Trophoblast cell (in vitro differentiated cells and primary cell): ENCODE measurements around the gene STON2.
A peak's percentile ranks its signal among the peaks of the same experiment; 100 is the strongest.

Experiments
- DNase-seq, 2 donors: peaks; one replicate each; pipeline ENCODE4 v3.0.0-alpha.2; 2016
- H2AFZ ChIP-seq: 2 replicates; pipeline ENCODE4 v1.6.1; 2013; ENCODE audit warnings: low read length, moderate library complexity, mild to moderate bottlenecking; ENCODE audit not compliant: insufficient read depth, poor library complexity
- H2AK5ac ChIP-seq: 2 replicates; pipeline ENCODE4 v1.6.1; 2013; ENCODE audit warnings: mild to moderate bottlenecking, low read length
- H2BK120ac ChIP-seq: 2 replicates; pipeline ENCODE4 v1.6.1; 2013; ENCODE audit warnings: low read length, mild to moderate bottlenecking, moderate library complexity; ENCODE audit not compliant: insufficient read depth, poor library complexity
- H2BK12ac ChIP-seq: 2 replicates; pipeline ENCODE4 v1.6.1; 2013; ENCODE audit warnings: mild to moderate bottlenecking, low read length, moderate library complexity
- H2BK5ac ChIP-seq: 2 replicates; pipeline ENCODE4 v1.6.1; 2013; ENCODE audit warnings: low read length, low read depth, moderate library complexity, mild to moderate bottlenecking; ENCODE audit not compliant: poor library complexity
- H3K14ac ChIP-seq: 2 replicates; pipeline ENCODE4 v1.6.1; 2013; ENCODE audit warnings: mild to moderate bottlenecking, low read length
- H3K18ac ChIP-seq: 2 replicates; pipeline ENCODE4 v1.6.1; 2013; ENCODE audit warnings: mild to moderate bottlenecking, low read length
- H3K23ac ChIP-seq: 2 replicates; pipeline ENCODE4 v1.6.1; 2013; ENCODE audit warnings: low read length
- H3K27ac ChIP-seq: 2 replicates; pipeline ENCODE4 v1.5.1; 2013; ENCODE audit warnings: low read depth, mild to moderate bottlenecking, inconsistent platforms, low read length, moderate library complexity
- H3K27me3 ChIP-seq: 2 replicates; pipeline ENCODE4 v1.6.1; 2013; ENCODE audit warnings: inconsistent platforms, mild to moderate bottlenecking, low read length, moderate library complexity; ENCODE audit not compliant: insufficient read depth
- H3K36me3 ChIP-seq, 2 experiments: 1 replicate in 1 of 2; 2 replicates in 1 of 2; pipeline ENCODE4 v1.6.1; 2013; ENCODE audit warnings: low read length in 2 of 2, mild to moderate bottlenecking in 2 of 2, moderate library complexity in 1 of 2; ENCODE audit not compliant: insufficient read depth in 2 of 2, control insufficient read depth in 1 of 2
- H3K4ac ChIP-seq: 2 replicates; pipeline ENCODE4 v1.6.1; 2013; ENCODE audit warnings: low read depth, mild to moderate bottlenecking, low read length, moderate library complexity
- H3K4me1 ChIP-seq, 2 experiments: 1 replicate in 1 of 2; 2 replicates in 1 of 2; pipeline ENCODE4 v1.6.1; 2013; ENCODE audit warnings: low read length in 2 of 2, mild to moderate bottlenecking in 2 of 2, moderate library complexity in 1 of 2; ENCODE audit not compliant: insufficient read depth in 2 of 2, control insufficient read depth in 1 of 2
- H3K4me2 ChIP-seq: 2 replicates; pipeline ENCODE4 v1.6.1; 2013; ENCODE audit warnings: inconsistent platforms, mild to moderate bottlenecking, low read length, moderate library complexity
- H3K4me3 ChIP-seq: 2 replicates; pipeline ENCODE4 v1.5.1; 2013; ENCODE audit warnings: mild to moderate bottlenecking, low read depth, low read length, inconsistent platforms
- H3K79me1 ChIP-seq: one replicate; pipeline ENCODE4 v1.6.1; 2013; ENCODE audit warnings: low read length
- H3K79me2 ChIP-seq: 2 replicates; pipeline ENCODE4 v1.6.1; 2013; ENCODE audit warnings: low read length, mild to moderate bottlenecking; ENCODE audit not compliant: control insufficient read depth, insufficient read depth, poor library complexity
- H3K9ac ChIP-seq: 2 replicates; pipeline ENCODE4 v1.6.1; 2013; ENCODE audit warnings: mild to moderate bottlenecking, low read length
- H3K9me3 ChIP-seq: 2 replicates; pipeline ENCODE4 v1.6.1; 2013; ENCODE audit warnings: low read depth, mild to moderate bottlenecking, control low read depth, inconsistent platforms, low read length; ENCODE audit not compliant: insufficient read depth
- H4K12ac ChIP-seq: 2 replicates; pipeline ENCODE4 v1.6.1; 2013; ENCODE audit warnings: low read depth, mild to moderate bottlenecking, low read length, moderate library complexity
- H4K8ac ChIP-seq: 2 replicates; pipeline ENCODE4 v1.6.1; 2013; ENCODE audit warnings: low read depth, mild to moderate bottlenecking, low read length, moderate library complexity
- H4K91ac ChIP-seq: one replicate; pipeline ENCODE4 v1.6.1; 2013; ENCODE audit warnings: low read depth, mild to moderate bottlenecking, low read length, moderate library complexity
- WGBS: extraction: QIAGEN DNeasy Blood & Tissue Kit; methylation state at CpG from one replicate; pipeline ENCODE4 v1.1.7; 2013; ENCODE audit warnings: missing lambda C conversion rate; ENCODE audit not compliant: insufficient read length, insufficient coverage; ENCODE audit errors: extremely low coverage; 5-methylcytosine and 5-hydroxymethylcytosine counted together

Gene STON2

GRCh38 chr14:81295958-81296923 is 103.9 kb downstream of the STON2 start:
- no peaks in the 10 kb centered on the region for H3K36me3 ChIP-seq
- H3K23ac ChIP-seq: no peak overlapping the region
- WGBS: no CpG with 5 or more reads among the region's 4 CpGs

GRCh38 chr14:81289516-81289915 is 110.6 kb downstream of the STON2 start:
- peaks cover 2% of the 10 kb centered on the region for H3K9me3 ChIP-seq
- H3K18ac ChIP-seq: no peak overlapping the region
- H4K8ac ChIP-seq: no peak overlapping the region
- no peak overlapping the region for H3K23ac ChIP-seq
- no peak overlapping the region for H2BK120ac ChIP-seq
- no peak overlapping the region for H3K14ac ChIP-seq
- no peaks in the 10 kb centered on the region for H3K27me3 ChIP-seq
- DNase-seq: no peak
- H3K4me3 ChIP-seq: no peak overlapping the region
- no peak overlapping the region for H3K4me2 ChIP-seq
- no peak overlapping the region for H2AK5ac ChIP-seq
- no peak overlapping the region for H4K12ac ChIP-seq
- no peak overlapping the region for H2BK12ac ChIP-seq
- H3K79me2 ChIP-seq: no peaks in the 10 kb centered on the region
- no peak overlapping the region for H4K91ac ChIP-seq
- no peak overlapping the region for H3K4ac ChIP-seq
- no peaks in the 10 kb centered on the region for H3K36me3 ChIP-seq
- no peak overlapping the region for H3K27ac ChIP-seq
- H2BK5ac ChIP-seq: no peak overlapping the region
- no peak overlapping the region for H2AFZ ChIP-seq
- H3K9ac ChIP-seq: no peak overlapping the region
- H3K79me1 ChIP-seq: no peaks in the 10 kb centered on the region
- no peaks in the 10 kb centered on the region for H3K4me1 ChIP-seq
- no CpG with 5 or more reads among the region's 6 CpGs for WGBS

More at GRCh38 chr14:81295958-81296923, 103.9 kb downstream of the STON2 start:
- Histone ChIP-seq H4K12ac (no peak overlapping the region), H3K9ac (no peak overlapping the region), H2AK5ac (no peak overlapping the region), H2AFZ (no peak overlapping the region), H4K8ac (no peak overlapping the region), H3K18ac (no peak overlapping the region), H3K79me2 (peaks cover 2% of the 10 kb centered on the region), H3K4me2 (no peak overlapping the region), H3K27ac (no peak overlapping the region), H2BK12ac (no peak overlapping the region), H3K4me1 (peaks cover 0 to 6% of the 10 kb centered on the region in 2 experiments), H3K27me3 (no peaks in the 10 kb centered on the region), H2BK120ac (no peak overlapping the region), H3K4me3 (no peak overlapping the region), H3K9me3 (no peaks in the 10 kb centered on the region), H3K4ac (no peak overlapping the region), H4K91ac (no peak overlapping the region), H2BK5ac (no peak overlapping the region), H3K79me1 (no peaks in the 10 kb centered on the region), H3K14ac (no peak overlapping the region)
- DNase-seq: no peak

- Histone ChIP-seq H3K36me3 (no peaks in the 10 kb centered on the region), H2AFZ (no peak overlapping the region), H3K9me3 (peaks cover 2% of the 10 kb centered on the region), H3K4me1 (no peaks in the 10 kb centered on the region), H4K12ac (no peak overlapping the region), H4K91ac (no peak overlapping the region), H3K18ac (no peak overlapping the region), H3K27ac (no peak overlapping the region), H2AK5ac (no peak overlapping the region), H3K14ac (no peak overlapping the region), H3K4me2 (no peak overlapping the region), H4K8ac (no peak overlapping the region), H3K9ac (no peak overlapping the region), H3K79me2 (no peaks in the 10 kb centered on the region), H3K4me3 (no peak overlapping the region), H3K4ac (no peak overlapping the region), H2BK12ac (no peak overlapping the region), H3K27me3 (no peaks in the 10 kb centered on the region), H2BK5ac (no peak overlapping the region), H2BK120ac (no peak overlapping the region), H3K79me1 (no peaks in the 10 kb centered on the region), H3K23ac (no peak overlapping the region)
- no CpG with 5 or more reads among the region's 8 CpGs for WGBS
- DNase-seq: peak in 1 of 2 donors; percentile 62
These were observed 113.4 kb downstream of the STON2 start for GRCh38 chr14:81286574-81287370.

GRCh38 chr14:81285245-81285644 is 114.9 kb downstream of the STON2 start:
- Histone ChIP-seq H3K9ac (no peak overlapping the region), H3K4me2 (no peak overlapping the region), H3K79me1 (no peaks in the 10 kb centered on the region), H4K12ac (no peak overlapping the region), H3K14ac (no peak overlapping the region), H3K23ac (no peak overlapping the region), H2BK5ac (no peak overlapping the region), H3K9me3 (peaks cover 2% of the 10 kb centered on the region), H2AFZ (no peak overlapping the region), H4K91ac (no peak overlapping the region), H2BK120ac (no peak overlapping the region), H3K4me1 (no peaks in the 10 kb centered on the region), H3K18ac (no peak overlapping the region), H2AK5ac (no peak overlapping the region), H3K4ac (no peak overlapping the region), H3K27me3 (no peaks in the 10 kb centered on the region), H3K27ac (no peak overlapping the region), H4K8ac (no peak overlapping the region), H2BK12ac (no peak overlapping the region), H3K4me3 (no peak overlapping the region), H3K36me3 (no peaks in the 10 kb centered on the region), H3K79me2 (no peaks in the 10 kb centered on the region)
- no CpG with 5 or more reads among the region's 2 CpGs for WGBS
- no peak for DNase-seq
